HuH-7.5 (cell line): ENCODE data around the gene ROPN1L.
"Not testable (repeated sequence)": the region's sequence is repeated elsewhere in the genome, so short reads cannot be mapped to it uniquely, and the experiment has no call there.

Source experiments
- DNase-seq: peaks from one replicate; pipeline ENCODE4 v3.0.0; 2011; ENCODE audit warnings: low spot score

Gene ROPN1L

GRCh38 chr5:10480237-10480985, 38.7 kb downstream of the ROPN1L start:
- DNase-seq = no peak

GRCh38 chr5:10481241-10481935, 39.7 kb downstream of the ROPN1L start:
- DNase-seq = peak; percentile 73

- DNase-seq = no peak
Observed at GRCh38 chr5:10482791-10483530, 41.3 kb downstream of the ROPN1L start.

GRCh38 chr5:10484774-10485141, 43.1 kb downstream of the ROPN1L start:
- no peak for DNase-seq

DNA sequence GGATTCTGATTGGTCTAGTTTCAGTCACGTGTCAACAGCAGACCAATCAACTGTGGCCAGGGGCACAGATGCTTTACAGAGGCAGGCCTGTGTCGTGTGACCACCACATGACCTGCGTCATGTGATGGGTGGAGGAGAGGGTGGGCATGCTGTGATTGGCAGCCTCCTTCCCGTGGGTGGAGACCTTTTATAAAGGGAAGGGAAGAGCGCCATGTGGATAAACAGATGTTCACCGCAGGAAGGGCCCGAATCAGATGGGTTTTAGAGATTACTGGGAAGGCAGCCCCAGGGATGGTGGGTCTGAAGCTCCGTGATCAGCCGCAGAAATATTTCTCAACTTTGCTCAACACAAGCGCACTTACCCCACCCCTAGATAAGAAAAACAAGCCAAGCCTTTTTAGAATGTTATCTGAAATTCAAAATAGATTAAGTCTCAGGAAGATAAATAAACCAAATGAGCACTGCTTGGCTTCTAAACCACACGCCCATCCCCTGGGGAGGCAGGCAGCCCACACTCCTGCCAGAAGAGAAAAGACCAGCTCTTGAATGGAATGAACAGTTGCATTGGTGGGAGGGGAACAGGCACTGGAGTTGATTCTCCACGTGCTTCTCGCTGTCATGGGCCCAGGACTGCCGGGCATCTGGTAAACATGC, 43.6 kb downstream of the ROPN1L start:
- DNase-seq = peak; percentile 48

- no peak for DNase-seq
Observed at GRCh38 chr5:10485897-10486296, 44.2 kb downstream of the ROPN1L start.

GRCh38 chr5:10486511-10487344, 45.0 kb downstream of the ROPN1L start:
- no peak for DNase-seq

DNA sequence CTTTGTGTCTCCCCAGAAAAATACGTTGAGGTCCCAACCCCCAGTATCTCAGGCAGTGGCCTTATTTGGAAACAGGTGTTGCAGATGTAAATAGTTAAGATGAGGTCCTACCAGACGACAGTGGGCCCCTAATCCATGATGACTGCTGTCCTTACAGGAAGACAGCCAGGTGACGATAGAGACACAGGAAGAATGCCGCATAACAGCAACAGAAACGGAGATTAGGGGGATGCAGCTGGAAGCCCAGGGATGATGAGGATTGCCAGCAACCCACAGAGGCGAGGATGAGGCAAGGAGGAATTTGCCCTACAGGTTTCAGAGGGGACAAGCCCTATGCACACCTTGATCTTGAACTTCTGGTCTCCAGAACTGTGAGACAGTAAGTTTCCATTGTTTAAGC, 46.5 kb downstream of the ROPN1L start:
- no peak for DNase-seq

GRCh38 chr5:10489810-10490426, 48.2 kb downstream of the ROPN1L start:
- DNase-seq = no peak

GRCh38 chr5:10490927-10491672, 49.4 kb downstream of the ROPN1L start:
- DNase-seq = no peak

DNA sequence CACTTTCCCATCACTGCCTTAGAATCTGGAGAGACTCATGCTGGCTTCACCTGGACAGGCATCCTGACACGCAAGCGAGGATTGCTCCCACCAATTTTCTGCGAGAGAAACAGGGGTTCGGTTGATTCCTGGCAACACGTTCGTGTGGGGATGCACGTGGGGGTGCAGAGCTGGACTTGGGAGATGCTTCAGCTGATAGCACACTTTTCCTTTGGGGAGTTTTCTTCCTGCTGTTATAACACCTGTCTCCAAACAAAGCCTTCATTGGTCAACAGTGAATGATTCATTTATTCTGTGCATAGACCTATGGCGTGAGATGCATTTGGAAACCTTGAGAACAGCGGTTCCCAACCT, 50.0 kb downstream of the ROPN1L start:
- DNase-seq = no peak

DNA sequence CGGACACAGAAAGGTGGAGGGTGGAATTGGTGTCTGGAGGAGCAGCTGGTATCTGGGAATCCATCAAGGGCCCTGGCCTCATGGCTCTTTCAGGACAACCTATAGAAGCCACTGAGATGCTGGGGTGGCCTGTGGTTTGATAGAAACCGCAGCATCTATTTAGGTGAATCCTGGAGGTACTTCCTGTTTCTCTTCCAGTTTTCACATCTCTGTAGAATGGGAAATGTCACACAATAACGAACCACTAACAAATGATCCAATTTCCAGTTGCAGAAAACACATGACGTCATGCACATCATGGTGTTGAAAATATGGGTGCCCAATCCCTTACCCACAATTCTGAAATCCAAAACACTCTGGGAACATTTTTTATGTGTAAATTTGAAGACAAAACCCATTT, 52.2 kb downstream of the ROPN1L start:
- DNase-seq = no peak

GRCh38 chr5:10494497-10494896, 52.8 kb downstream of the ROPN1L start:
- not testable (repeated sequence) for DNase-seq

DNA sequence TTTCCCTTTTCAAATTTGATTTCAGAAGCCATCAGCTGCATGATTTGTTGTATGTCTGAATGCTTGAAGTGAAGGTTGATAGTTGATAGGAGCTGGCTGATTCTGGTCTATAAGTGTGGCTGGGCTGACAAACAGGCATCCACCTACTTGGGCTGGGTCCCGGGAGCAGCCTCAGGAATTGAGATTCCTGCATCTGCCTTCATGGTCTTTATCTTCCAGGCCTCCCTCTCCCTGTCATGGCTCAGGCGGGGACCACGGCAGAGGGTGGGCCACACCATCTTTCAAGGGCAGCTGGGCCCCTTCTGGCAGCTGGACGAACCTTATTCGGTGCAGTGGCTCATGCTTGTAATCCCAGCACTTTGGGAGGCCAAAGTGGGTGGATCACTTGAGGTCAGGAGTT, 55.9 kb downstream of the ROPN1L start:
- DNase-seq = no peak

- DNase-seq = no peak
Observed at GRCh38 chr5:10498350-10498749, 56.7 kb downstream of the ROPN1L start.

- no peak for DNase-seq
Observed at GRCh38 chr5:10499066-10499465, 57.4 kb downstream of the ROPN1L start.

DNA sequence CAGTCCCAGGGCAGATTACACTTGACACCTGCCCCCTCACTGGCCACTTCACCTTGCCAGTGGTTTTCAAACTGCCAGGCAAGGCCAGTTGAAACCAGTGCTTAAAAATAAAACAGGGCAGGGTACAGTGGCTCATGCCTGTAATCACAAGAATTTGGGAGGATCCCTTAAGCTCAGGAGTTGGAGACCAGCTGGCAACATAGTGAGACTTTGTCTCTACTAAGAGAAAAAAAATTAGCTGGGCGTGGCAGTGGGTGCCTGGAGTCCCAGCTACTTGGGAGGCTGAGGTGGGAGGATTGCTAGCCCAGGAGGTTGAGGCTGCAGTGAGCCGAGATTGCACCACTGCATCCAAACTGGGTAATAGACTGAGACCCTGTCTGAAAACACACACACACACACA, 58.1 kb downstream of the ROPN1L start:
- DNase-seq = no peak

DNA sequence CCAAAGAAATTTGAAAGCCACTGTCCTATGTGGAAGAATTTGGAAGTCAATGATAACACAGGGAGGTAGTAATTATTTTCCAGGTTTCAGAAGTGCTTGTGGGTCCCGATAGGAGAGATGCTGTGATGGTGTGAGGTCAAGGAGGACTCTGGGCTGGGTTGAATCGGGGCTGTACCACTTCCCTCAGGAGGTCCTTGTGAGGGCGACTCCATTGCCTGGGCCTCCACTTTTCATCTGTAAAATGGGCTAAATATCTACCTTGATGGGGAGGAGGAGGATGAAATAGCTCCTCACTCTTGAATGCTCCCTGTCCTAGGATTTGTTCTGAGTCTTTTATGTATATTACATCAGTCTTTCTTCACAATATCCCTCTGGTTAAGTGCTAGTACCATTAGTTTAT, 59.0 kb downstream of the ROPN1L start:
- no peak for DNase-seq

GRCh38 chr5:10501554-10502075, 59.9 kb downstream of the ROPN1L start:
- no peak for DNase-seq

GRCh38 chr5:10502130-10502529, 60.5 kb downstream of the ROPN1L start:
- DNase-seq = no peak
